Ecto neural progenitor cell (in vitro differentiated cells): ENCODE measurements around the gene BMP6.

ENCODE experiments used
- DNase-seq: peaks from one replicate; pipeline ENCODE4 v3.0.0-alpha.2; 2018; ENCODE audit warnings: low spot score

The BMP6 gene

GRCh38 chr6:7725849-7726415, at the start of gene BMP6:
Gene BMP6, plus strand, starts transcription at chr6:7726099. Its CDS starts 857 bp downstream, at chr6:7726956.
- peak; percentile 94 for DNase-seq

GRCh38 chr6:7677229-7677628, 48.7 kb upstream of the BMP6 start:
- DNase-seq: no peak

- DNase-seq: no peak
Observed at GRCh38 chr6:7680393-7681075, 45.4 kb upstream of the BMP6 start.

- no peak for DNase-seq
Observed at GRCh38 chr6:7681449-7681848, 44.5 kb upstream of the BMP6 start.

- DNase-seq: no peak
Observed at GRCh38 chr6:7684076-7684475, 41.8 kb upstream of the BMP6 start.

GRCh38 chr6:7684843-7685242, 41.1 kb upstream of the BMP6 start:
- DNase-seq: no peak

- no peak for DNase-seq
Observed at GRCh38 chr6:7685276-7685675, 40.6 kb upstream of the BMP6 start.

GRCh38 chr6:7687145-7688111, 38.5 kb upstream of the BMP6 start:
- DNase-seq: no peak

GRCh38 chr6:7691021-7691420, 34.9 kb upstream of the BMP6 start:
- DNase-seq: no peak

- no peak for DNase-seq
Observed at GRCh38 chr6:7691675-7692452, 34.0 kb upstream of the BMP6 start.

- DNase-seq: no peak
Observed at GRCh38 chr6:7692453-7692784, 33.5 kb upstream of the BMP6 start.

- no peak for DNase-seq
Observed at GRCh38 chr6:7693827-7694226, 32.1 kb upstream of the BMP6 start.

- DNase-seq: no peak
Observed at GRCh38 chr6:7696061-7696460, 29.8 kb upstream of the BMP6 start.

- no peak for DNase-seq
Observed at GRCh38 chr6:7697432-7697819, 28.5 kb upstream of the BMP6 start.

GRCh38 chr6:7697820-7698623, 27.9 kb upstream of the BMP6 start:
- DNase-seq: no peak

- no peak for DNase-seq
Observed at GRCh38 chr6:7701212-7701834, 24.6 kb upstream of the BMP6 start.

- no peak for DNase-seq
Observed at GRCh38 chr6:7703148-7703680, 22.7 kb upstream of the BMP6 start.

- no peak for DNase-seq
Observed at GRCh38 chr6:7705483-7705882, 20.4 kb upstream of the BMP6 start.

GRCh38 chr6:7706269-7706668, 19.6 kb upstream of the BMP6 start:
- no peak for DNase-seq

- no peak for DNase-seq
Observed at GRCh38 chr6:7707787-7708186, 18.1 kb upstream of the BMP6 start.

GRCh38 chr6:7719364-7719850, 6.5 kb upstream of the BMP6 start:
- DNase-seq: no peak
